HFF-Myc (cell line): Measurements from ENCODE around the gene CABLES1.

Experiments
- DNase-seq: peaks from one replicate; pipeline ENCODE4 v3.0.0-alpha.2; 2011; ENCODE audit warnings: low read depth; ENCODE audit errors: extremely low read depth
- H3K4me3 ChIP-seq: replicated peaks from 2 replicates; pipeline ENCODE4 v1.5.1; 2011; ENCODE audit warnings: low read depth, mild to moderate bottlenecking, control low read depth, low read length
- TF ChIP-seq, protein P1 (sequence below): IDR thresholded peaks from 2 replicates; pipeline ENCODE4 v1.5.1; 2012; ENCODE audit warnings: mild to moderate bottlenecking, low read depth, low read length, control low read depth; ENCODE audit errors: missing control alignments

The CABLES1 gene

GRCh38 chr18:23186781-23187180, 51.5 kb downstream of the CABLES1 start:
- DNase-seq = no peak
- no peak overlapping the region for H3K4me3 ChIP-seq
- TF ChIP-seq, protein P1, sequence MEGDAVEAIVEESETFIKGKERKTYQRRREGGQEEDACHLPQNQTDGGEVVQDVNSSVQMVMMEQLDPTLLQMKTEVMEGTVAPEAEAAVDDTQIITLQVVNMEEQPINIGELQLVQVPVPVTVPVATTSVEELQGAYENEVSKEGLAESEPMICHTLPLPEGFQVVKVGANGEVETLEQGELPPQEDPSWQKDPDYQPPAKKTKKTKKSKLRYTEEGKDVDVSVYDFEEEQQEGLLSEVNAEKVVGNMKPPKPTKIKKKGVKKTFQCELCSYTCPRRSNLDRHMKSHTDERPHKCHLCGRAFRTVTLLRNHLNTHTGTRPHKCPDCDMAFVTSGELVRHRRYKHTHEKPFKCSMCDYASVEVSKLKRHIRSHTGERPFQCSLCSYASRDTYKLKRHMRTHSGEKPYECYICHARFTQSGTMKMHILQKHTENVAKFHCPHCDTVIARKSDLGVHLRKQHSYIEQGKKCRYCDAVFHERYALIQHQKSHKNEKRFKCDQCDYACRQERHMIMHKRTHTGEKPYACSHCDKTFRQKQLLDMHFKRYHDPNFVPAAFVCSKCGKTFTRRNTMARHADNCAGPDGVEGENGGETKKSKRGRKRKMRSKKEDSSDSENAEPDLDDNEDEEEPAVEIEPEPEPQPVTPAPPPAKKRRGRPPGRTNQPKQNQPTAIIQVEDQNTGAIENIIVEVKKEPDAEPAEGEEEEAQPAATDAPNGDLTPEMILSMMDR = no peak

DNA sequence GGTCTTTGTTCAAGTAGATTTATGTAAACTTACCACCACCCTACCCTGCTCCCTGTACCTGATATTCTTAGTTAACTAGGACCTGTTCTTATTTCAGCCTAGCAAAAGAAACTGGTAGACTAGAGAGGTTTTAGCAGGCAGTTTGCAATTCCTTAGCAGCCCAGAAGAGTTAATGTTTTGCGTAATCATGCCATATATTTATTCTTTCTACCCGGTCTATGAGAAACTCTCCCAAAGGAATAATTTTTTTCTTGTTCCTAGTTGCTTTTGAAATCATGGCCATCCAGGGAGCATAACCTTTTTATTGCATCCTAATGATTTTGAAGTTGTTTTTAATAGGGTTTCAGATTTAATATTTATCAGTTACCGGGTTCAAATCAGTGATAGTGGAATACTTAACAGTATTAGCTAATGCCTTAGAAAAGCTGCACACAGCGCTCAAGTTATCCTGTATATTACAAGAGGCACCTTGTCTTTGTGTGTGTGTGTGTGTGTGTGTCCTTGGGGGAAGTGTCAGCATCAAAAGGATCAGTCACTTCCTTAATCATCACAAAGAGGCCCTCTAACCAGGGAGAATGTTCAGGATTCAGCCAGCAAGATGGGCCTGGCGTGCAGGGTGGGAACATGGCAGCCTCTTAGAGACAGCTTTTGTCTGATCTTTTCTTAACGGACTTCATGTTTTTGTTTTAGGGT, 52.9 kb downstream of the CABLES1 start:
- TF ChIP-seq, protein P1 = no peak
- H3K4me3 ChIP-seq = no peak overlapping the region
- no peak for DNase-seq

GRCh38 chr18:23189099-23189498, 53.8 kb downstream of the CABLES1 start:
- no peak for DNase-seq
- H3K4me3 ChIP-seq = no peak overlapping the region
- TF ChIP-seq, protein P1 = no peak

- DNase-seq = no peak
These were observed 54.7 kb downstream of the CABLES1 start for GRCh38 chr18:23189768-23190661.

GRCh38 chr18:23191232-23191631, 55.9 kb downstream of the CABLES1 start:
- no peak overlapping the region for H3K4me3 ChIP-seq
- DNase-seq = no peak
- TF ChIP-seq, protein P1 = no peak

More at GRCh38 chr18:23189768-23190661, 54.7 kb downstream of the CABLES1 start:
- TF ChIP-seq, protein P1 = no peak
- H3K4me3 ChIP-seq = no peak overlapping the region

- H3K4me3 ChIP-seq = no peak overlapping the region
- TF ChIP-seq, protein P1 = no peak
- DNase-seq = no peak
These were observed 58.5 kb downstream of the CABLES1 start for GRCh38 chr18:23193742-23194141.
